ENCODE results near the gene LYSMD3. TPM values are rescaled to one million over a fixed set of nuclear protein-coding genes. Genes with fewer than 3 reads are reported as not detected.
A peak's percentile ranks its signal among the peaks of the same experiment; 100 is the strongest.

LYSMD3 gene
- total and polyA plus RNA-seq, 2 donors: 12.5 to 13.5 TPM

DNA sequence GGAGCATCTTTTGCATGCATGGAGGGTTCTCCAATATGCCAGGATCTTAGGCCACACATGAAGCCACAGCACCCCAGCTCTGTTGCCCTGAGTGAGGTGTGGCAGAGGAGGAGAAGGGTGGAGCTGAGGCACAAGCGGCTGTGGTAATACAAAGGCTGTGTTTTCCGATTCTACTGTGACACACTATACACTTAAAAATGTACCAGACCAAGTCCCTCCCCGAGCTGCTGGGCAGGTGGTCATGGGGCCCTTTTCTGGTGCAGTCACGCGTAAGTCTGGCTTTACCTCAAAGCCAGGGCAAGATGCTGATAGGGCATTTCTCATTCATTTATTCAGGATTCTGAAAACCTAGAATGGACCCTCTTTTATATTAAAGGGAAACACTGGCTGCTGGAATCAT, 33.0 kb upstream of the LYSMD3 start:
- Histone ChIP-seq H3K27me3 (ENCODE audit: control insufficient read depth in 2 of 2, insufficient read depth in 1 of 2, low read length in 1 of 2) (peaks cover 16 to 42% of the 10 kb centered on the region in 2 donors), H3K4me1 (ENCODE audit: control insufficient read depth in 2 of 2, insufficient read depth in 2 of 2, low read length in 2 of 2) (no peaks in the 10 kb centered on the region), H3K27ac (ENCODE audit: low read depth in 1 of 2, low read length in 1 of 2) (no peak overlapping the region), H3K9me3 (ENCODE audit: control insufficient read depth in 2 of 2, insufficient read depth in 1 of 2, low read length in 1 of 2) (peaks cover 0 to 2% of the 10 kb centered on the region in 2 donors), H3K4me3 (ENCODE audit: low read length in 2 of 2) (no peak overlapping the region), H3K36me3 (ENCODE audit: control insufficient read depth in 2 of 2, insufficient read depth in 2 of 2, low read length in 1 of 2) (no peaks in the 10 kb centered on the region)
- WGBS: 92% methylated on average over 5 of the region's 5 CpGs
- DNase-seq (ENCODE audit: low read depth in 6 of 9, low spot score in 9 of 9): no peak

DNA sequence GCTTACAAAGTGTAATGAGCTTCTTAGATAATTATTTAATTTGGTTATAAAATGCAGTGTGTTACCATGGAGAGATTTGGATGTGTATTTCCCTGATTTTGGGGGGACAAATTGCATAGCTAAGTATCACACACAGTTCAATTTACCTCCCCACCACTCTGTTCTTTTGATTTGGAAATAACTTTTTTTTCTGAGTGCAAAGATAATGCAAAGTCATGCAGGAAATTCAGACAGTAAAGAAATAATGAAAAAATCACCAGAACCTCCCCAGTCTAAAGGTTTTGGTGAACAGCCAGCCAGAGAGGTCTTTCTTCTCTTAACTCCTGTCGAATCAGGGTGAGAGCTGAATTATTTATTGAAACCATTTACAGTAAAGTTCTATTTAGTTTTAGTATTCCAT, 32.4 kb upstream of the LYSMD3 start:
- WGBS: 59% methylated on average over 1 of the region's 1 CpG
- Histone ChIP-seq H3K27me3 (ENCODE audit: control insufficient read depth in 2 of 2, insufficient read depth in 1 of 2, low read length in 1 of 2) (peaks cover 18 to 48% of the 10 kb centered on the region in 2 donors), H3K4me3 (ENCODE audit: low read length in 2 of 2) (no peak overlapping the region)

DNA sequence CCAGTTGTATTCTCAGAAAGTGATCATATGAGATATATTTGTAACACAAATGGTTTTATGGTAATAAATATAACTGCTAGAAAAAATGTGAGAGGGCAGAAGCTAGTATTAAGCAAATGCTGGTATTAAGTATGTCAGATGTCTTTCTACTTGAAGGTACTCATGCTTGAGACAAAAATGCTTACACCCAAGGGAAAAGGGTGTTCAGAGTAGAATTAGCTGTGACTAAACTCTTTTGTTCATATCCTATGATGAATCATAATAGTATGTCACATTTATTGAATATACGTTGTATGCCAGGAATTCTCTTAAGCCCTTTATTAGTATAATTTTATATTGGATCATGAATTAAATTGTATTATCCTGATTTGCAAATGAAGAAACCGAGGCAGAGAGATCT, 31.4 kb upstream of the LYSMD3 start:
- WGBS: 84% methylated on average over 2 of the region's 2 CpGs
- peaks cover 0 to 2% of the 10 kb centered on the region in 2 donors for H3K9me3 ChIP-seq (ENCODE audit: control insufficient read depth in 2 of 2, insufficient read depth in 1 of 2, low read length in 1 of 2)
- H3K27ac ChIP-seq (ENCODE audit: low read depth in 1 of 2, low read length in 1 of 2): no peak overlapping the region

More for the DNA sequence above, 32.4 kb upstream of the LYSMD3 start:
- Histone ChIP-seq H3K36me3 (ENCODE audit: control insufficient read depth in 2 of 2, insufficient read depth in 2 of 2, low read length in 1 of 2) (no peaks in the 10 kb centered on the region), H3K27ac (ENCODE audit: low read depth in 1 of 2, low read length in 1 of 2) (no peak overlapping the region), H3K4me1 (ENCODE audit: control insufficient read depth in 2 of 2, insufficient read depth in 2 of 2, low read length in 2 of 2) (no peaks in the 10 kb centered on the region), H3K9me3 (ENCODE audit: control insufficient read depth in 2 of 2, insufficient read depth in 1 of 2, low read length in 1 of 2) (peaks cover 0 to 2% of the 10 kb centered on the region in 2 donors)
- DNase-seq (ENCODE audit: low read depth in 6 of 9, low spot score in 9 of 9): no peak

DNA sequence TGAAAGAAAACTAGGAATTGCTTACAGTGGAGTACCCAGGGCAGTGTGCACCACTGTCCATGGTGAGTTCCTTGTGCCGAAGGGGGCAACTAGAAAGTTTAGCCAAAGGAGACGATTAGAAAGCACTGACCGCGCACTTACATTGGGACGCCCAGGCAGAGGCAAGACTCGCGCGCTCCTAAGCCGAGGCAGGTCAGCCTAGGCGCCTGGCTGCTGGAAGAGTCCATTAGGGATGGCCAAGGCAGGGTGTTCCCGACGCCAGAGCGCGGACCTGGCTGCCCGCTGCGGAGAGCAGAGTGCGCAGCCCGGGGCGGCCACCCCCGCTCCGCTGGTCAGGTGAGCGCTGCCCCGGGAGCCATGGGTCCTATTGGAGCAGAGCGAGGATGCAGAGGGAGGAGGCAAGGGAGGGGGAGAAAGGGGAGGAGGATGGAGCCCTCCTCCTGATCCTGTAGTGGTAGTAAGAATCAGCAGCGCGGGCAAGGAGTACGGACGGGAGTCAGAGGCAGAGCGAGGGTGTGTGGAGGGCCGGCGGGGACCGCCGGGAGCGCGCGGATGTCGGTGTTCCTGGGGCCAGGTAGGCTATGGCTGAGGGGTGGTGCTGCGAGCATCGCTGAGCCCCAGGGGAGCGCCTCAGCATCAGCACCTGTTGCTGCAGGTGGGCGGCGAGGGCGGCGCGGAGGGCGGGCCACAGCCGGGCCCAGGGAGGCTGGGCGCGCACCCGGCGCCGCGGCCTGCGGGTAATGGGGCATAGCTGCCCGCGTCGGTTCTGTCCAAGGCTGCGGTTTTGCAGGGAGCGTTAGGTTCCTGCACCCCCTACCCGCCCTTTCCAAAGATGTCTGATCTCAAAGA, 29.2 kb upstream of the LYSMD3 start, which contains the start of gene ADGRV1:
Gene ADGRV1, plus strand, starts transcription at position 454 of the 849 bp plus-strand sequence. Its CDS starts 99 bp downstream, at position 553.
- WGBS: 1% methylated on average over 60 of the region's 60 CpGs
- Histone ChIP-seq H3K9me3 (ENCODE audit: control insufficient read depth in 2 of 2, insufficient read depth in 1 of 2, low read length in 1 of 2) (peaks cover 0 to 2% of the 10 kb centered on the region in 2 donors), H3K36me3 (ENCODE audit: control insufficient read depth in 2 of 2, insufficient read depth in 2 of 2, low read length in 1 of 2) (no peaks in the 10 kb centered on the region), H3K4me3 (ENCODE audit: low read length in 2 of 2) (peak within 1 kb of the TSS in 1 of 2 donors; percentile 34), H3K27ac (ENCODE audit: low read depth in 1 of 2, low read length in 1 of 2) (peak within 1 kb of the TSS in 1 of 2 donors; percentile 31), H3K27me3 (ENCODE audit: control insufficient read depth in 2 of 2, insufficient read depth in 1 of 2, low read length in 1 of 2) (peaks cover 18 to 59% of the 10 kb centered on the region in 2 donors), H3K4me1 (ENCODE audit: control insufficient read depth in 2 of 2, insufficient read depth in 2 of 2, low read length in 2 of 2) (no peaks in the 10 kb centered on the region)
- peak in 2 of 9 donors; percentile 5 to 8 for DNase-seq (ENCODE audit: low read depth in 6 of 9, low spot score in 9 of 9)

More for the DNA sequence above, 31.4 kb upstream of the LYSMD3 start:
- Histone ChIP-seq H3K4me3 (ENCODE audit: low read length in 2 of 2) (no peak overlapping the region), H3K4me1 (ENCODE audit: control insufficient read depth in 2 of 2, insufficient read depth in 2 of 2, low read length in 2 of 2) (no peaks in the 10 kb centered on the region), H3K27me3 (ENCODE audit: control insufficient read depth in 2 of 2, insufficient read depth in 1 of 2, low read length in 1 of 2) (peaks cover 18 to 58% of the 10 kb centered on the region in 2 donors), H3K36me3 (ENCODE audit: control insufficient read depth in 2 of 2, insufficient read depth in 2 of 2, low read length in 1 of 2) (no peaks in the 10 kb centered on the region)
- no peak for DNase-seq (ENCODE audit: low read depth in 6 of 9, low spot score in 9 of 9)

DNA sequence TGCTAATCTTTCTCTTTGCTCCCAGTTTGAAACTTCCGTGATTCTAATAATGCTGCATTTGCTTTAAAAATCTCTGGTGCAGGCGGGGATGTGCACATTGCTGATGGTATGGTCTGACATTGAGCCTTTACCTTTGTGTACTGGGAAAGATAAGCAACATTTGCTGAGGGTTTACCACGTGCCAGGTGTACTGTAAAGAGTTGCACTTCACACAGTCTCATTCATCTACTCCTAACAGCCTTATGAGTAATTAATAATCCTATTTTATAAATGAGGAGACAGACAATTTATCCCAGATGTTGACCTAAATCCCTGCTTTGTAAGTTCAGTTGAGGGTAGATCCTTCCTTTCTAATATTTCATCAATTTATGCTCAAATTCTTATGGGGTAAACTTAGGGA, 28.5 kb upstream of the LYSMD3 start:
- Histone ChIP-seq H3K27ac (ENCODE audit: low read depth in 1 of 2, low read length in 1 of 2) (no peak overlapping the region), H3K27me3 (ENCODE audit: control insufficient read depth in 2 of 2, insufficient read depth in 1 of 2, low read length in 1 of 2) (peaks cover 18 to 59% of the 10 kb centered on the region in 2 donors)

DNA sequence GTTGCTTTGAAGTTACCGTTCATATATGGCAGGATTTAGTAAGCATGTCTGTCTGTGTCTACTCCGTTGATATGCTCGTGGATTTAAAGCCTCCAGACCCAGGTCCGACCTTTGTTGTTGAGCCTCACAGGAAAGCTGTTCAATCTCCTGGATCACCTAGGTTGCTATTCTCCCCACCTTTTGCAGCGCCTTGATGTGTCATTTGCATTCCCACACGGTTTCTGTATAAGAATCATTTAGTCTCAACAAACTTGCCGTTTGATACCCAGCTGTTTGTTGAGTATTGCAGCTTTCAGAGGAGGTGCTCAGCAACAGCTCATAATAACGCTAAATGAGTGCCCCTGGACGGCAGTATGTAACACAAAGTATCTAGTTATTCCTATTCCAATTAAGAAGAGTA, 28.0 kb upstream of the LYSMD3 start:
- Histone ChIP-seq H3K4me3 (ENCODE audit: low read length in 2 of 2) (no peak overlapping the region), H3K27ac (ENCODE audit: low read depth in 1 of 2, low read length in 1 of 2) (no peak overlapping the region), H3K27me3 (ENCODE audit: control insufficient read depth in 2 of 2, insufficient read depth in 1 of 2, low read length in 1 of 2) (peaks cover 18 to 58% of the 10 kb centered on the region in 2 donors), H3K4me1 (ENCODE audit: control insufficient read depth in 2 of 2, insufficient read depth in 2 of 2, low read length in 2 of 2) (no peaks in the 10 kb centered on the region), H3K36me3 (ENCODE audit: control insufficient read depth in 2 of 2, insufficient read depth in 2 of 2, low read length in 1 of 2) (no peaks in the 10 kb centered on the region), H3K9me3 (ENCODE audit: control insufficient read depth in 2 of 2, insufficient read depth in 1 of 2, low read length in 1 of 2) (peaks cover 0 to 2% of the 10 kb centered on the region in 2 donors)
- DNase-seq (ENCODE audit: low read depth in 6 of 9, low spot score in 9 of 9): no peak
- 31% methylated on average over 9 of the region's 9 CpGs for WGBS

More for the DNA sequence above, 28.5 kb upstream of the LYSMD3 start:
- H3K36me3 ChIP-seq (ENCODE audit: control insufficient read depth in 2 of 2, insufficient read depth in 2 of 2, low read length in 1 of 2): no peaks in the 10 kb centered on the region
- H3K4me1 ChIP-seq (ENCODE audit: control insufficient read depth in 2 of 2, insufficient read depth in 2 of 2, low read length in 2 of 2): no peaks in the 10 kb centered on the region
- H3K4me3 ChIP-seq (ENCODE audit: low read length in 2 of 2): no peak overlapping the region
- no peak for DNase-seq (ENCODE audit: low read depth in 6 of 9, low spot score in 9 of 9)
- H3K9me3 ChIP-seq (ENCODE audit: control insufficient read depth in 2 of 2, insufficient read depth in 1 of 2, low read length in 1 of 2): peaks cover 0 to 2% of the 10 kb centered on the region in 2 donors
- WGBS: 23% methylated on average over 3 of the region's 3 CpGs

DNA sequence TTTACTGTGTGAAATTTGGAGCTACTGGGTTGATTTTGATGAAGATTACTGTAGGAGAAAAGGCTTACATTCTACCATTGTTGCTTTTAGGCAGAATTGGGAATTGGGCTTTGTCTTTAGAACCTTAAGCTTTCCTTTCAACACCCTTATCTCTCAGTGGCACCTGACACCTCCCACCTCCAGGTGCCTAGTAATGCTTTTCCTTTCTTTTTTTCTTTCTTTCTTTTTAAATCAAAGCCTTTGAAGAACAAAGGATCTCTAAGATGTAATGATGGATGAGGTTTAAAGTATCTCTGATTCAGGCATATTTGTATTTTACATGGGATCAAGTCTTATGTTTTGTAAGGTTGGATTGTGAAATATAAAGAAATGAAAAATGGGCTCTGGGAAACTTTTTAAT, 26.3 kb upstream of the LYSMD3 start:
- DNase-seq (ENCODE audit: low read depth in 6 of 9, low spot score in 9 of 9): no peak
- Histone ChIP-seq H3K9me3 (ENCODE audit: control insufficient read depth in 2 of 2, insufficient read depth in 1 of 2, low read length in 1 of 2) (peaks cover 0 to 2% of the 10 kb centered on the region in 2 donors), H3K27ac (ENCODE audit: low read depth in 1 of 2, low read length in 1 of 2) (no peak overlapping the region), H3K27me3 (ENCODE audit: control insufficient read depth in 2 of 2, insufficient read depth in 1 of 2, low read length in 1 of 2) (peaks cover 15 to 48% of the 10 kb centered on the region in 2 donors), H3K4me1 (ENCODE audit: control insufficient read depth in 2 of 2, insufficient read depth in 2 of 2, low read length in 2 of 2) (no peaks in the 10 kb centered on the region), H3K36me3 (ENCODE audit: control insufficient read depth in 2 of 2, insufficient read depth in 2 of 2, low read length in 1 of 2) (no peaks in the 10 kb centered on the region), H3K4me3 (ENCODE audit: low read length in 2 of 2) (no peak overlapping the region)

DNA sequence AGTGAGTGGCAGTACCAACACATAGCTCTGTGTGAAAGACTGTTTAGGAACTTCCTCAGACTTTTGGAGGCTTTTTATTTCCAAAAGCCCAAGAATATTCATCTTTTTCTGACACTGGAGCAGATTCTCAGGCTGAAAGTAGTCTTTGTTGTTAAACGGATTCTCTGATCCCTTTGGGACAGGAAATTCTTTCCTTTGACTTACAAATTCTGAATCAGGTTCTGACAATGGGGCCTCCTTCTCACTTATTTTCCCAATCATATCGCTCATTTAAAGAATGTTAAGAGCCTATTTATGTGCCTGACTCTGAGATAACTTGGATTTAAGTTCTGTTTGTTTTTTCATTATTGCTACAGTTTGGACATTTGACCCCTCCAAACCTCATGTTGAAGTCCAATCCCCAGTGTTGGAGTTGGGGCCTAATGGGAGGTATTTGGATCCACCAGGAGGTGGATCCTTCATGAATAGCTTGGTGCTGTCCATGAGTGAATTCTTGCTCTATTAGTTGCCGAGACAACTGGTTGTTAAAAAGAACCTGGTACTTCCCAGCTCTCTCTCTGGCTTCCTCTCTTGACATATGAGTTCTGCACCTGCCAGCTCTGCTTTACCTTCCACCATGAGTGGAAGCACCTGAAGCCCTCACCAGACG, 25.1 kb upstream of the LYSMD3 start:
- H3K27ac ChIP-seq (ENCODE audit: low read depth in 1 of 2, low read length in 1 of 2): no peak overlapping the region
- H3K4me1 ChIP-seq (ENCODE audit: control insufficient read depth in 2 of 2, insufficient read depth in 2 of 2, low read length in 2 of 2): no peaks in the 10 kb centered on the region
- peaks cover 15 to 39% of the 10 kb centered on the region in 2 donors for H3K27me3 ChIP-seq (ENCODE audit: control insufficient read depth in 2 of 2, insufficient read depth in 1 of 2, low read length in 1 of 2)
- H3K4me3 ChIP-seq (ENCODE audit: low read length in 2 of 2): no peak overlapping the region
- 94% methylated on average over 4 of the region's 4 CpGs for WGBS
- no peaks in the 10 kb centered on the region for H3K36me3 ChIP-seq (ENCODE audit: control insufficient read depth in 2 of 2, insufficient read depth in 2 of 2, low read length in 1 of 2)
- DNase-seq (ENCODE audit: low read depth in 6 of 9, low spot score in 9 of 9): no peak
- H3K9me3 ChIP-seq (ENCODE audit: control insufficient read depth in 2 of 2, insufficient read depth in 1 of 2, low read length in 1 of 2): peaks cover 0 to 2% of the 10 kb centered on the region in 2 donors

DNA sequence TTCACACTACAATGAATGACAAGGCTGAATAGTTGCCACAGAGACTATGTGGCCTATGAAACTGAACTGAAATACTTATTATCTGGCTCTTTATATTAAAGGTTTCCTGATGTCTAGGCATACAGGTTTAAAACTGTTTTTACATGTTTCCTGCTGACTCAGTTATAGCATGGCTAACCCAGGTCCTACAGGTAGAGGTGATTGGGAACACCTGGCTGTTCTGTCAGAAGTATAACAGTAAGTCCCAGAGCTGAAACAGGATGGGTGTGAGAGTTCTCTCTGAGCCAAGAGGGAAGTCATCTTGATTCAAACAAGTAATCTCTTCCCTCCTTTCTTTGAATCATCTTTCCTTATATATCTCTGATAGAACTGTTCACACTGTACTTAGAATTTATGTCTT, 24.3 kb upstream of the LYSMD3 start:
- Histone ChIP-seq H3K4me1 (ENCODE audit: control insufficient read depth in 2 of 2, insufficient read depth in 2 of 2, low read length in 2 of 2) (no peaks in the 10 kb centered on the region), H3K4me3 (ENCODE audit: low read length in 2 of 2) (no peak overlapping the region), H3K9me3 (ENCODE audit: control insufficient read depth in 2 of 2, insufficient read depth in 1 of 2, low read length in 1 of 2) (peaks cover 0 to 2% of the 10 kb centered on the region in 2 donors), H3K27me3 (ENCODE audit: control insufficient read depth in 2 of 2, insufficient read depth in 1 of 2, low read length in 1 of 2) (peaks cover 14 to 31% of the 10 kb centered on the region in 2 donors), H3K36me3 (ENCODE audit: control insufficient read depth in 2 of 2, insufficient read depth in 2 of 2, low read length in 1 of 2) (no peaks in the 10 kb centered on the region), H3K27ac (ENCODE audit: low read depth in 1 of 2, low read length in 1 of 2) (no peak overlapping the region)
- DNase-seq (ENCODE audit: low read depth in 6 of 9, low spot score in 9 of 9): no peak

All from thymus (tissue), 11 donors.